Prostate gland (tissue), 2 donors: Measurements from ENCODE around the gene ENOX1. TPM values are rescaled to one million over a fixed set of nuclear protein-coding genes. Genes with fewer than 3 reads are reported as not detected.

Experiments used
- DNase-seq: peaks from one replicate; pipeline ENCODE4 v3.0.0-alpha.2; 2019; ENCODE audit warnings: low spot score
- H3K27ac ChIP-seq, 2 donors: fragments of 200-600 bp; sonication (generic); 2 replicates each; pipeline ENCODE4 v1.5.1; 2017 to 2019
- H3K27me3 ChIP-seq: fragments of 200-600 bp; sonication (generic); replicated peaks from 2 replicates; pipeline ENCODE4 v1.5.1; 2019; ENCODE audit not compliant: insufficient read depth
- H3K36me3 ChIP-seq, 2 donors: fragments of 200-600 bp; sonication (generic); 1 replicate in 1 of 2; 2 replicates in 1 of 2; pipeline versions ENCODE4 v1.5.1 to v1.8.1; 2017 to 2019
- H3K4me1 ChIP-seq: fragments of 200-600 bp; sonication (generic); replicated peaks from 2 replicates; pipeline ENCODE4 v1.5.1; 2019
- H3K4me3 ChIP-seq, 2 donors: fragments of 200-600 bp; sonication (generic); 2 replicates each; pipeline ENCODE4 v1.5.1; 2017 to 2019
- H3K9me3 ChIP-seq: fragments of 200-600 bp; sonication (generic); 2 replicates; pipeline ENCODE4 v1.5.1; 2017
- POLR2A ChIP-seq: fragments of 450-650 bp; IDR thresholded peaks from one replicate; pipeline ENCODE4 v1.6.1; 2016; ENCODE audit warnings: antibody characterized with exemption, mild to moderate bottlenecking
- POLR2AphosphoS5 ChIP-seq: sonication (generic); formaldehyde crosslinking; IDR thresholded peaks from one replicate; pipeline ENCODE4 v1.6.1; 2017; ENCODE audit warnings: antibody characterized with exemption
- WGBS: methylation state at CpG from one replicate; pipeline ENCODE4 v1.1.5; 2018; 5-methylcytosine and 5-hydroxymethylcytosine counted together
- intact Hi-C: fragments of 100-400 bp; cut with DNase I; formaldehyde crosslinking; loops from one replicate; pipeline ENCODE4 v1.14.2; 2022
- total RNA-seq, 2 donors: library from RNA; depleted of rRNA; stranded (reverse); fragments of >200 nt; gene quantifications; one replicate each; pipeline ENCODE4 v1.1.0, GENCODE V29; 2016
- TF ChIP-seq, protein P1 (sequence below), 4 experiments: fragments of 200-600 bp in 2 of 4; fragments of 450-650 bp in 2 of 4; sonication (generic) in 2 of 4; IDR thresholded peaks; 1 replicate in 3 of 4; 2 replicates in 1 of 4; pipeline ENCODE4 v1.5.1; 2016 to 2019; ENCODE audit warnings: antibody characterized with exemption in 4 of 4, mild to moderate bottlenecking in 2 of 4, moderate library complexity in 2 of 4

Gene ENOX1
- total RNA-seq, 2 donors from 2014 or later, result 4.5 to 5.3 TPM

DNA sequence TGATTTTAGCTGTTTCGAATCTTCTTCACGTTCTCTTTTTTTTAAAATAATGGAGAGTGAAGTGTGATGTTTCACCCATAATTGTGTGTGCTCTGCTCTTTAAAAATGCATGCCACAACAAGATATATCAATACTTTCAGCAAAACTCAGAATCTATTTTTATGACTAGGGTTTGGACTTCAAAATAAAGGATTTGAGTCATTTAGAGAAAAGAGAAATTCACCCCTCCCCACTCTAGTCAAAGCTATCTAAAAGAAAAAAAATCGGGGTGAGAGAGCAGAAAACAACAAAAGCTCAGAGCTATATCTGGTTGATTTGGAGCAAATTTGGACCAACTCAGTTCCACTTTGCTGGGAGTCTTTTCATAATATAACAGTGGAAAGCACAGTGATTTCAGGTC is 518.9 kb downstream of the ENOX1 start:
- WGBS, result 91% methylated on average over 3 of the region's 3 CpGs
- Histone ChIP-seq H3K27ac (no peak overlapping the region), H3K36me3 (no peaks in the 10 kb centered on the region), H3K9me3 (no peaks in the 10 kb centered on the region), H3K4me3 (no peak overlapping the region), H3K4me1 (no peaks in the 10 kb centered on the region), H3K27me3 (no peaks in the 10 kb centered on the region)
- intact Hi-C loops, result no loop called here
- no peak for DNase-seq
- TF ChIP-seq POLR2AphosphoS5 (no peak), POLR2A (no peak)
- TF ChIP-seq, protein P1, sequence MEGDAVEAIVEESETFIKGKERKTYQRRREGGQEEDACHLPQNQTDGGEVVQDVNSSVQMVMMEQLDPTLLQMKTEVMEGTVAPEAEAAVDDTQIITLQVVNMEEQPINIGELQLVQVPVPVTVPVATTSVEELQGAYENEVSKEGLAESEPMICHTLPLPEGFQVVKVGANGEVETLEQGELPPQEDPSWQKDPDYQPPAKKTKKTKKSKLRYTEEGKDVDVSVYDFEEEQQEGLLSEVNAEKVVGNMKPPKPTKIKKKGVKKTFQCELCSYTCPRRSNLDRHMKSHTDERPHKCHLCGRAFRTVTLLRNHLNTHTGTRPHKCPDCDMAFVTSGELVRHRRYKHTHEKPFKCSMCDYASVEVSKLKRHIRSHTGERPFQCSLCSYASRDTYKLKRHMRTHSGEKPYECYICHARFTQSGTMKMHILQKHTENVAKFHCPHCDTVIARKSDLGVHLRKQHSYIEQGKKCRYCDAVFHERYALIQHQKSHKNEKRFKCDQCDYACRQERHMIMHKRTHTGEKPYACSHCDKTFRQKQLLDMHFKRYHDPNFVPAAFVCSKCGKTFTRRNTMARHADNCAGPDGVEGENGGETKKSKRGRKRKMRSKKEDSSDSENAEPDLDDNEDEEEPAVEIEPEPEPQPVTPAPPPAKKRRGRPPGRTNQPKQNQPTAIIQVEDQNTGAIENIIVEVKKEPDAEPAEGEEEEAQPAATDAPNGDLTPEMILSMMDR (IDR thresholded peaks at IDR 0.05), result no peak

DNA sequence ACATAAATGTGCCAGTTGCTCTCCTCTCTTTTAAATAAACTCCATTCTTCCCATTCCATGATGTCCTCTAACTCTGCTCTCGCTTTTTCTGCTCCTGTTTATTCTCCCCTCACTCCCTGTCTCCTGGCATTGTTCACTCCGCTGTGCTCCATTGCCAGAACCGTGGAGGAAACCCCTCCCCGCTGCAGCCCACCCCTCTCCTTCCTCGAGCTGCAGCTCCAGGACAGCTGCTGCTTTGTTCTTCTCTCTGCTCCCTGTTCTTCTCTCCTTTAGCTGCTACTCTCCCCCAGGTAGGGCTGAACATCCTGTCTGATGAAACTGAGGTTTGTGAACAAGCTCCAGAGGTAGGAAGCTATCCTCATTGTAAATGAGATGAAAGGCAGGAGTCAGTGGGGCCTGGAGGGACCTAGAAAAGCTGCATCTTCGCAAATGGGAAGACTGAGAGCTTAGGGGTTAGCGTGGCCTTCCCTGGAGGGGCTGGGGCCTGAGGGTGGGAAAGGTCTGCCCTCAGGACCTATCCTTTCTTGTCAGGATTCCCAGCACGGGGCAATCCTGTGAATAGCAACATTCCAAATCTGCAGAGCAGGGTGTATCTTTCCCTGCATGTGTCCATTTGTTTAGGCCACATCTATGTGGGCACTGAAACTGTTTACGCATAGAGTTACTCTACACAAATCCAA is 519.7 kb downstream of the ENOX1 start:
- Histone ChIP-seq H3K36me3 (no peaks in the 10 kb centered on the region), H3K27me3 (no peaks in the 10 kb centered on the region), H3K4me1 (no peaks in the 10 kb centered on the region), H3K27ac (no peak overlapping the region), H3K9me3 (no peaks in the 10 kb centered on the region), H3K4me3 (no peak overlapping the region)
- DNase-seq, result no peak
- intact Hi-C loops, result no loop called here
- 77% methylated on average over 9 of the region's 9 CpGs for WGBS
- TF ChIP-seq POLR2A, result no peak
- TF ChIP-seq, protein P1 (IDR thresholded peaks at IDR 0.05), result no peak
- TF ChIP-seq POLR2AphosphoS5, result no peak

DNA sequence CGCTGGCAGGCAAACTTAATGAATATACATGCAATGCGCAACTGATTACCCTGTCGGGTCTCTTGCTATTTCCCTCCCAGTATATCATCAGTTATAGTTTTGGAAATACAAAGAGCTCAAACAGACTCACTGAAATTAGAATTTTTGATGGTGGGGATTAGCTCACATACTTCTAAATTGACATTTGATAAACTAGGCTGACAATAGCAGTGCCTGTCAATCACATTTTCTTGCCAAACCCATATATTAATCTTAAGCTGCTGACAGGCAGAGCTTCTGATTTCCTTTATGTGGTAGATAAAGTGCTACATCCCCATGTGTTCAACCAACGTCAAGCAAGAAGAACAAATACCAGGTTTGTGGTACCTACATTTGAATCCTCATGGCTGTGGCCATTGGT is 521.7 kb downstream of the ENOX1 start:
- Histone ChIP-seq H3K4me3 (no peak overlapping the region), H3K36me3 (no peaks in the 10 kb centered on the region), H3K4me1 (no peaks in the 10 kb centered on the region), H3K9me3 (no peaks in the 10 kb centered on the region), H3K27ac (no peak overlapping the region), H3K27me3 (no peaks in the 10 kb centered on the region)
- TF ChIP-seq POLR2AphosphoS5 (no peak), POLR2A (no peak)
- TF ChIP-seq, protein P1 (IDR thresholded peaks at IDR 0.05), result no peak
- DNase-seq, result no peak
- intact Hi-C loops, result no loop called here
- WGBS, result 56% methylated on average over 4 of the region's 4 CpGs

DNA sequence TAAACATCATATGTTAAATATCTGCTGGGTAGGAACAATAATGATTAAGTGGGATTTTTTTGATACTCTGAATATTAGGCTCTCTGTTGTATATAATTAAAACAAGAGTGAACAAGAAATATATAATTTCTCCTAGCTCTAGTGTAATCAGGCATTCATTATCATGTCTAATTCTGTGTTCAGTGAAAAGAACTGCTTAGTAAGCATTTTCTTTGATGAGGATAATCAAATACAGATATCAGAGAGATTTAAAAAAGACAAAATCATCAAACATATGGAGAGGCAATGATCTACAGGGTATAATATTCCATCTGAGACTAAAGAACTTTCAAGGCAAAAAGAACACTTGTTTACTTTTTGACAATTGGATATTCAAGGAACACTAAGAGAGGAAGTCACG is 522.3 kb downstream of the ENOX1 start:
- intact Hi-C loops, result no loop called here
- no peak overlapping the region for H3K4me3 ChIP-seq
- no peak overlapping the region for H3K27ac ChIP-seq
- no peaks in the 10 kb centered on the region for H3K4me1 ChIP-seq
- H3K36me3 ChIP-seq, result no peaks in the 10 kb centered on the region
- no peak for DNase-seq
- TF ChIP-seq, protein P1 (IDR thresholded peaks at IDR 0.05), result no peak
- no peak for TF ChIP-seq POLR2A
- no peak for TF ChIP-seq POLR2AphosphoS5
- no peaks in the 10 kb centered on the region for H3K27me3 ChIP-seq
- no peaks in the 10 kb centered on the region for H3K9me3 ChIP-seq
- 95% methylated on average over 1 of the region's 1 CpG for WGBS

DNA sequence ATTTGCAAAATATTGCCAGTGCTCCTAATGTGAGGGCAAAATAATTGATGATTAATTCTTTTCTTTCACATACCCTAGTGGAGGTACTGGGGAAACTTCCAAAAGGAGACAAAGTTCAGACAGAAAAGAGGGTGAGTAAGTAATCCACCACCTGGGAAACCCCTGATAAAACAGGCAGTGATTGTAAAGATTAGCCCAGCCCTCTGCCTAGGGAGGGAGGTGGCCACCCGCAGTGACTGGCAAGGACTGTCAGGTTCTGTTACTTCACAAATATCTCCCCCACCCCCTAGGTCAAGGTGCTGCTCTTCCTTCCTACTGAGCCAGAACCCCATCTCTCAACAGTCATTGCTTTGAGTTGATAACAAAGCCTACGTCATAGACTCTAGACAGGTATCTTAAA is 523.7 kb downstream of the ENOX1 start:
- Histone ChIP-seq H3K4me1 (no peaks in the 10 kb centered on the region), H3K4me3 (no peak overlapping the region), H3K36me3 (no peaks in the 10 kb centered on the region), H3K9me3 (no peaks in the 10 kb centered on the region), H3K27me3 (no peaks in the 10 kb centered on the region), H3K27ac (no peak overlapping the region)
- intact Hi-C loops, result no loop called here
- TF ChIP-seq POLR2AphosphoS5, result no peak
- no peak for TF ChIP-seq POLR2A
- TF ChIP-seq, protein P1 (IDR thresholded peaks at IDR 0.05), result no peak
- 75% methylated on average over 2 of the region's 2 CpGs for WGBS
- DNase-seq, result no peak
